GM21381 (cell line): ENCODE data around the gene CCDC97.
A peak's percentile ranks its signal among the peaks of the same experiment; 100 is the strongest.

Source experiments
- ATAC-seq: cut with Tn5 transposase; IDR thresholded peaks from one replicate; pipeline ENCODE4 v1.9.1; 2021; ENCODE audit warnings: mild to moderate bottlenecking, moderate library complexity; ENCODE audit not compliant: unreplicated experiment

CCDC97 gene

GRCh38 chr19:41297628-41298347 lies 12.2 kb upstream of the CCDC97 start:
- peak; percentile 78 for ATAC-seq

GRCh38 chr19:41298348-41298964 lies 11.5 kb upstream of the CCDC97 start:
- peak; percentile 18 for ATAC-seq

- ATAC-seq: no peak
These were observed 10.8 kb upstream of the CCDC97 start for GRCh38 chr19:41299046-41299754.

- ATAC-seq: no peak
These were observed 10.2 kb upstream of the CCDC97 start for GRCh38 chr19:41299755-41300089.

- no peak for ATAC-seq
These were observed 9.4 kb upstream of the CCDC97 start for GRCh38 chr19:41300555-41300954.

- ATAC-seq: no peak
These were observed 7.2 kb upstream of the CCDC97 start for GRCh38 chr19:41302624-41303351.

GRCh38 chr19:41303954-41304353 lies 6.0 kb upstream of the CCDC97 start:
- no peak for ATAC-seq

- ATAC-seq: no peak
These were observed 5.1 kb upstream of the CCDC97 start for GRCh38 chr19:41304706-41305483.

GRCh38 chr19:41305927-41306793 lies 3.8 kb upstream of the CCDC97 start:
- no peak for ATAC-seq

GRCh38 chr19:41307090-41307875 lies 2.7 kb upstream of the CCDC97 start:
- no peak for ATAC-seq

- no peak for ATAC-seq
These were observed 2.0 kb upstream of the CCDC97 start for GRCh38 chr19:41307954-41308449.

- ATAC-seq: no peak
These were observed 1.4 kb upstream of the CCDC97 start for GRCh38 chr19:41308450-41309179.

- ATAC-seq: no peak
These were observed 566 bp upstream of the CCDC97 start for GRCh38 chr19:41309180-41310032.

GRCh38 chr19:41311072-41311471 lies 1.1 kb downstream of the CCDC97 start:
- no peak for ATAC-seq

- no peak for ATAC-seq
These were observed 1.6 kb downstream of the CCDC97 start for GRCh38 chr19:41311613-41312012.

- ATAC-seq: no peak
These were observed 6.4 kb downstream of the CCDC97 start for GRCh38 chr19:41316306-41316920.
